ENCODE results near the gene CAMK2A. TPM values are rescaled to one million over a fixed set of nuclear protein-coding genes. Genes with fewer than 3 reads are reported as not detected.

CAMK2A gene
- total and polyA plus RNA-seq, 2 donors (not counting 3 experiments of a cell fraction or from before 2014, with no cell fraction given) = not detected

GRCh38 chr5:150305557-150305956 is 16.0 kb upstream of the CAMK2A start:
- H2AFZ ChIP-seq (ENCODE audit: low read depth, low read length) = no peak overlapping the region
- DNase-seq (ENCODE audit: low read depth, low spot score) (no peak), FAIRE-seq (no peak)
- dilution Hi-C loops (cut with MboI; ENCODE audit: extremely low pct_ligation_motif_present, low sequenced_read_pairs) = no loop called here
- TF ChIP-seq MYC (IDR thresholded peaks at IDR 0.05; ENCODE audit: low read depth, low read length) = no peak
- TF ChIP-seq, protein P1, sequence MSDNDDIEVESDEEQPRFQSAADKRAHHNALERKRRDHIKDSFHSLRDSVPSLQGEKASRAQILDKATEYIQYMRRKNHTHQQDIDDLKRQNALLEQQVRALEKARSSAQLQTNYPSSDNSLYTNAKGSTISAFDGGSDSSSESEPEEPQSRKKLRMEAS (IDR thresholded peaks at IDR 0.05; ENCODE audit: insufficient read depth, insufficient read length) = no peak
- TF ChIP-seq, protein P2, sequence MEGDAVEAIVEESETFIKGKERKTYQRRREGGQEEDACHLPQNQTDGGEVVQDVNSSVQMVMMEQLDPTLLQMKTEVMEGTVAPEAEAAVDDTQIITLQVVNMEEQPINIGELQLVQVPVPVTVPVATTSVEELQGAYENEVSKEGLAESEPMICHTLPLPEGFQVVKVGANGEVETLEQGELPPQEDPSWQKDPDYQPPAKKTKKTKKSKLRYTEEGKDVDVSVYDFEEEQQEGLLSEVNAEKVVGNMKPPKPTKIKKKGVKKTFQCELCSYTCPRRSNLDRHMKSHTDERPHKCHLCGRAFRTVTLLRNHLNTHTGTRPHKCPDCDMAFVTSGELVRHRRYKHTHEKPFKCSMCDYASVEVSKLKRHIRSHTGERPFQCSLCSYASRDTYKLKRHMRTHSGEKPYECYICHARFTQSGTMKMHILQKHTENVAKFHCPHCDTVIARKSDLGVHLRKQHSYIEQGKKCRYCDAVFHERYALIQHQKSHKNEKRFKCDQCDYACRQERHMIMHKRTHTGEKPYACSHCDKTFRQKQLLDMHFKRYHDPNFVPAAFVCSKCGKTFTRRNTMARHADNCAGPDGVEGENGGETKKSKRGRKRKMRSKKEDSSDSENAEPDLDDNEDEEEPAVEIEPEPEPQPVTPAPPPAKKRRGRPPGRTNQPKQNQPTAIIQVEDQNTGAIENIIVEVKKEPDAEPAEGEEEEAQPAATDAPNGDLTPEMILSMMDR (IDR thresholded peaks at IDR 0.05; ENCODE audit: extremely low read depth in 1 of 2, insufficient read depth in 1 of 2, low read depth in 1 of 2, low read length in 2 of 2) = no peak
- TF ChIP-seq FOS (IDR thresholded peaks at IDR 0.05; ENCODE audit: borderline replicate concordance, insufficient read depth, low read length) = no peak
- no peak for TF ChIP-seq EZH2 (IDR thresholded peaks at IDR 0.05; ENCODE audit: borderline replicate concordance, low read depth, low read length, severe bottlenecking)
- no peak for TF ChIP-seq POLR2AphosphoS5 (IDR thresholded peaks at IDR 0.05; ENCODE audit: insufficient read depth, low read depth, low read length)
- TF ChIP-seq GATA2 (IDR thresholded peaks at IDR 0.05; ENCODE audit: insufficient read depth, insufficient read length, low read depth, low read length) = no peak
- TF ChIP-seq POLR2A (IDR thresholded peaks at IDR 0.05; ENCODE audit: low read depth, low read length) = no peak
- no peak for TF ChIP-seq JUN (IDR thresholded peaks at IDR 0.05; ENCODE audit: borderline replicate concordance, insufficient read depth, insufficient read length, low read depth)
- ChIA-PET CTCF (interaction anchor here (0.9 to 1.0 kb wide), 2 partner anchors 11 to 46 kb away, joined by 3 to 5 read pairs; no protein-coding TSS in a partner anchor), POLR2A (no interaction called here)
- intact Hi-C loops (cut with micrococcal nuclease) = no loop called here
- no peak overlapping the region for H3K4me2 ChIP-seq (ENCODE audit: insufficient read depth, low read length)
- no peaks in the 10 kb centered on the region for H4K20me1 ChIP-seq (replicated peaks; ENCODE audit: control insufficient read depth, extremely low read depth, insufficient read depth, low read length)
- H3K79me2 ChIP-seq (ENCODE audit: control insufficient read depth, insufficient read depth, low read length) = no peaks in the 10 kb centered on the region
- H3K9me3 ChIP-seq (replicated peaks; ENCODE audit: control insufficient read depth, insufficient read depth, low read length) = no peaks in the 10 kb centered on the region
- no peak overlapping the region for H3K4me3 ChIP-seq (replicated peaks in 1 of 3; ENCODE audit: insufficient read depth in 1 of 3, low read depth in 1 of 3, low read length in 3 of 3)
- no peak overlapping the region for H3K27ac ChIP-seq (ENCODE audit: insufficient read depth, low read depth, low read length)
- no peaks in the 10 kb centered on the region for H3K4me1 ChIP-seq (ENCODE audit: control insufficient read depth, extremely low read depth, insufficient read depth, low read length)
- peaks cover 30 to 43% of the 10 kb centered on the region in 2 experiments for H3K27me3 ChIP-seq (ENCODE audit: control insufficient read depth in 2 of 2, insufficient read depth in 2 of 2, low read length in 2 of 2)
- no TSS peak for BruUV-seq (replicated peaks)
- H3K36me3 ChIP-seq (ENCODE audit: control insufficient read depth in 2 of 2, extremely low read depth in 1 of 2, insufficient read depth in 2 of 2, low read length in 2 of 2) = no peaks in the 10 kb centered on the region
- H3K9me1 ChIP-seq (replicated peaks; ENCODE audit: control insufficient read depth, extremely low read depth, insufficient read depth, low read length) = no peaks in the 10 kb centered on the region
- no peak overlapping the region for H3K9ac ChIP-seq (replicated peaks; ENCODE audit: extremely low read depth, insufficient read depth, low read length)

Measured in endothelial cell of umbilical vein (primary cell).